ENCODE data around the gene S1PR3.

GRCh38 chr9:89053301-89053700 is 62.0 kb downstream of the S1PR3 start:
- TF ChIP-seq CTCF (IDR thresholded peaks at IDR 0.05), result no peak
- no peak for TF ChIP-seq ZFX (IDR thresholded peaks at IDR 0.05; ENCODE audit: borderline replicate concordance)

Measured in 22Rv1 (cell line).